Fibroblast of skin of abdomen (primary cell): ENCODE measurements around the gene RELT.

Source experiments
- DNase-seq: peaks from one replicate; pipeline ENCODE4 v3.0.0-alpha.2; 2013

The RELT gene

DNA sequence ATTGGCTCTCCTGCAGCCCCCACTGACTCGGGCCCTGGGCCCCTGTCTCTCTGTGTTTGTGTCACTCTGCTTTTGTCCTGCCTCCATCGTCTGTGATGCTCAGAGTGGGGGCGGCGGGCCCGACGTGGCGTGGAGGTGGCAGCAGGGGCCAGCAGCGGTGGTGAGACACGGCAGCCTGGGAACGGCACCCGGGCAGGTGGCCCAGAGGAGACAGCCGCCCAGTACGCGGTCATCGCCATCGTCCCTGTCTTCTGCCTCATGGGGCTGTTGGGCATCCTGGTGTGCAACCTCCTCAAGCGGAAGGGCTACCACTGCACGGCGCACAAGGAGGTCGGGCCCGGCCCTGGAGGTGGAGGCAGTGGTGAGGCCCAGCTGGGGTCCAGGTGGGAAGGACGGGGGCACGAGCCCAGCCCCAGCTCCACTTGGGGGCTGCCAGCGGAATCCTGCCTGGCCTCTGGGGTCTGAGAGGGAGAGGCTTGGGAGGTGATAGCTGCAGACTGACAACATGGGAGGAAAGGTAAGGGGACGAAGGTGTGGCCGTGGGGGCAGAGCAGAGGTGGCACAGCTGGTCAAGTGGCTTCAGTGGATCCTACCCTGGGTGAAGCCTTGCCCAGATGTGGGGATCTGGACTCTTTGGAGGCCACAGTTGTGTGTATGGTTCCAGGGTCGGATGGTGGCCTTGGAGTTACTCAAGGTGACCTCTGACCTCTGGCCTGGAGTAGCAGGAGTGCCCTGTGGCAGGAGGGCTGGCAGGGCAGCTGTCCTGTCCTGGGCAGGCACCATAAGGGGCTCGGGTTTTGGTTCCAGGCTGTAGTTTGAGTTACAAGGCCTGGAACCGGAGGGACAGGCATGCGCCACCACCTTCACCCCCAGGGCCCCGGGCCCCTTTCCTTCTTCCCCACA lies 16.2 kb downstream of the RELT start:
- no peak for DNase-seq

DNA sequence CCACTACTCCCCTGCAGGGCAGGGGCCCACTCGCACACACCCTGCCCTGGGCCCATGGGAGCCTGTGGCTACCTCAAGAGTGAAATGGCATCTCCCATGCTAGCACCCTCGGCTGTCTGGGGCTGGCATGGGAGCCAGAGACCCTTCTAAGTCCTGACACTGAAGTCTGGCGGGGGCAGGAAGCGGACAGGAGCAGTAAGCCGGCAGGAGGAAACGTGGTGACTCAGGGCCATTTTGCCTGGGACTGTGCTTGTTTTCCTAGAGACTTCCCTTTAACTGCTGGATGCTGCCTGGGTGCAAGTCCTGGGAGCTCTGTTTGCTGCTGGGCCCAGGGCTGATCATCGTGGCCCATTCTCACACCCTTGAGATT lies 16.8 kb downstream of the RELT start:
- DNase-seq = no peak

DNA sequence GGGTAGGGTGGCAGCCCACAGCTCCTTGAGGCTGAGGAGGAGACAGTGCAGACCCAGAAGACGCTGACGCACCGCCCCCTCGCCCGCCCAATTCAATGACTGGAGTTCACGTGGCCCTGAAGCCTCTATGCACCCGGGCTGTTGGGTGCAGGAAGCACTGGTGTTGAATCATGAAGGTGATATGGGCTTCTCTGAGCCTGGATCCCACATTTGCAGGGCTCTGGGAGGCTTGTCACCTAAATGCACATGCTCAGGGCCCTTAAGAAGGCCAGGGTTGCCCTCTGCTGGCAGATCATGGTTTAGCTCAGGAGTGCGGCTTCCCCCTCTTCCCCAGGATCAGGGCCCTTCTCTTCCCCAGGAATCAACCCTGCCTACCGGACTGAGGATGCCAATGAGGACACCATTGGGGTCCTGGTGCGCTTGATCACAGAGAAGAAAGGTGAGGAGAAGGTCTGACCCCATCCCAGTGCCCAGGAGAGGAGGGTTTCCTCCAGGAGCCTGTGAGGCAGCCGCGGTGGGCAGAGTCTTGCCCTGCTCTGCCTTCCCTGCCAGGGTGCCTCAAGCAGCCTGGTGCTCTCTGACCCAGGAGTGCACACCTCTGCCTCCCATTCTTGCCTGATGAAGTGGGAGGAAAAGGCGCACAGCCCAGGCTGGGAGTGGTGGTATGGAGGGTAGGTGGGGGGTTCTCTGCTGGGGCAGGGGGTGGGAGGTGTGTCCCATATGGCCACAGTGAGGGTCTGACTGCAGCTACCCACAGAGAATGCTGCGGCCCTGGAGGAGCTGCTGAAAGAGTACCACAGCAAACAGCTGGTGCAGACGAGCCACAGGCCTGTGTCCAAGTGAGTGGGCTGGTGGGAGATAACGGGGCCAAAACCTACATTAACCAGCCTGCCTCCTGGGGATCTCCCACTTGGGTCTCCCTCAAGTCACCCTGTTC lies 17.5 kb downstream of the RELT start:
- peak; percentile 78 for DNase-seq

DNA sequence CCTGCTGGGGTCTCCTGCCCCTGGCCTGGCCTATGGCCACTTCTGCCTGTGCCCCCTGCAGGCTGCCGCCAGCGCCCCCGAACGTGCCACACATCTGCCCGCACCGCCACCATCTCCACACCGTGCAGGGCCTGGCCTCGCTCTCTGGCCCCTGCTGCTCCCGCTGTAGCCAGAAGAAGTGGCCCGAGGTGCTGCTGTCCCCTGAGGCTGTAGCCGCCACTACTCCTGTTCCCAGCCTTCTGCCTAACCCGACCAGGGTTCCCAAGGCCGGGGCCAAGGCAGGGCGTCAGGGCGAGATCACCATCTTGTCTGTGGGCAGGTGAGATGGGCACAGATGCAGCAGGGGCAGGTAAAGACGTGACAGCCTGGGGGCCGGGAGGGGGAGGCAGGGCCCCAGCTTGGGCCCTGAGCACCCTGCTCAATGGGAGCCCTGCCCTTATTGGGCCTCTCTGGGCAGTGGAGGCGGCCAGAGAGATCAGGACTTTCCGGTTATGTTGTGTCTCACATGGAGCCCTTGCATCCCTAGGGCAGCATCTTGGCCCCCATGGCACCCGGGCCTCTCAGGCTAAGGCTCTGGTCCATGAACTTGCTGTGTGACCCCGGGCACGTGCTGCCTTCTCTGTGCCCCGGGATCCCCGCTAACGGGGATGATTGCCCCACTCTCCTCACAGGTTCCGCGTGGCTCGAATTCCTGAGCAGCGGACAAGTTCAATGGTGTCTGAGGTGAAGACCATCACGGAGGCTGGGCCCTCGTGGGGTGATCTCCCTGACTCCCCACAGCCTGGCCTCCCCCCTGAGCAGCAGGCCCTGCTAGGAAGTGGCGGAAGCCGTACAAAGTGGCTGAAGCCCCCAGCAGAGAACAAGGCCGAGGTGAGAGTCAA lies 18.5 kb downstream of the RELT start:
- DNase-seq = no peak

DNA sequence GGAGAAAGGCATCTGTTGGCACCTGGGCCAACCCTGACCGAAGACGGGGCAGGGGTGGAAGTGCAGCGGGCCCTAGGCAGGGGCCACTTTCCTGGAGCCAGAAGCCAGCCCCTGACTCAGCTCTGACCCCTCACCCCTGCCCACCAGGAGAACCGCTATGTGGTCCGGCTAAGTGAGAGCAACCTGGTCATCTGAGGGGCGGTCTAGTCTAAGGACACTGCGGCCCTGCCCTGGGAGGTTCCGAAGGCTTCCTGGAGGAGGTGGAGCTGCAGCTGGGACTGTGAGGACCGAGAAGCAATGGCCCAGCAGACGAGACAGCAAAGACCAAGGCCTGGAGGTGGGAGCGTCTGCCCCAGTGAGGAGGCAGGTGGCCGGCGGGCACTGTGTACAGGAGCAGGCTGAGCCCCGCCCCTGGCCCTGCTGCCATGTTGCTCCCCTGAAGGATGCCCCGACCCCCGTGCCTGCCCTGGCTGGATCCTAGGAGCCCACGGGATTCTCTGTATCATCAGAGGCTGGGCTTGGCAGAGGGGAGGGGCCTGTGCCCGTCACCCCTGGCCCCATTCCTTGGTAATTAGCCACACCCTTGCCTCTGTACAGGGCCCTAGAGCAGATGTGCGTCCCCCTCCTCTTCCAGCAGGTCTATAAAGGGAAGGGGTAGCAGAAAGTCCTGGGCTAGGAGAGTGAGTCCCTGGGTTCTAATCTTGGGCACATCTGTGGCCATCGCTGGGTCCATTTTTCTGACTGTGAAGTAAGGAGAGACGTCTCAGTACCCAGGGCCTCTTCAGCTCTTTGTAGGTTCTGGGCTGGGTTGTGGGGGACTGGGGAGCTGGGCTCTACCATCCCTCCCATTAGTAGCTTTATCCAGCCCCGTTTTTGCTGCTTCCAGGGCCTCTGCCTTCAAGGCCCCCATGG lies 19.4 kb downstream of the RELT start:
- no peak for DNase-seq

DNA sequence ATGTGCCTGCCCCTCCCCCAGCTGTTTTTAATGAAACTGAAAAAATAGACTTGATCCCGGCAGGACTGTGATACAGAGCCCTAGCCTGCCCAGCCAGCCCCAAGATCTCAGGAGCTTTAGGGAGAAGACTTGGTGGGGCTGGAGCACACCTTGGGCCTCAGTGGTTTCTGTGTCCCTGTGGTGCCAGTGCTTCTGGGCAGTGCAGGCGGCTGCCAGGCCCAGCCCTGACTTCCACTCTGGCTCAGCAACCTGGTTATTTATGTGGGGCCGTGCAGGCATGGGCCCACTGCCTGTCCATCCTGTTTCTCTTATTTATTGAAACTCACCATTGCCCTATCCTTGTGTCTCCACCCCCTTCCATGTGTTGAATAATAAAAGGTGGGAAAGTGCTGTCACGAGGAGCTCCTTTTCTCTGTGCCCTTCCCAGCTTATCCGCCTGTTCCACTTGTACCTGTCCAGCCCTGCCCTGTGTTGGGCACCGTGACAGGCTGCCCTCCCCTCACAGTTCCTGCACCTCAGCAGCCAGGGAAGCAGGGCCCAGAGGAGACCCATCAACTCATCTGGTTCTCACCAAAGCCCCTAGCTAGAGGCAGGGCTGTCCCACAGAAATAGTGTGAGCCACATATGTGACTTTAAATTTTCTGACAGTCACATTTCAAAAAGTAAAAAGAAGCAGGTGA lies 20.2 kb downstream of the RELT start:
- DNase-seq = no peak

DNA sequence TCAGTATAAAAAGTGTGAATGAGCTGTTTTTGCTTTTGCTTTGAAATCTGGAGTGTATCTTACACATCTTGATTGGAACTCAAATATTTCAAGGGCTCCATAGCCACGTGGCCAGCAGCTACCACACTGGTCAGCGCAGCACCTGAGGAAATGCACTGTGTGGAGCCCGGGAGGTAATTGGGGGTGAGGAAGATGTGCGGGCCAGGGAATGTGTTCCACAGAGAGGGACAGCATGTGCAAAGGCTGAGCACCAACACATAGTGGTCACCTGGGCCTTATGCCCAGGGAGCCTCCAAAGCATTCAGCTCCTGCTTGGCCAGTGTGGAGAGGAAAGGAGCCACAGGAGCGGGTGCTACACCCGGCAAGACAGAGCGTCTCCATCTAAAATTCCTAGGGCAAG lies 20.8 kb downstream of the RELT start:
- no peak for DNase-seq

DNA sequence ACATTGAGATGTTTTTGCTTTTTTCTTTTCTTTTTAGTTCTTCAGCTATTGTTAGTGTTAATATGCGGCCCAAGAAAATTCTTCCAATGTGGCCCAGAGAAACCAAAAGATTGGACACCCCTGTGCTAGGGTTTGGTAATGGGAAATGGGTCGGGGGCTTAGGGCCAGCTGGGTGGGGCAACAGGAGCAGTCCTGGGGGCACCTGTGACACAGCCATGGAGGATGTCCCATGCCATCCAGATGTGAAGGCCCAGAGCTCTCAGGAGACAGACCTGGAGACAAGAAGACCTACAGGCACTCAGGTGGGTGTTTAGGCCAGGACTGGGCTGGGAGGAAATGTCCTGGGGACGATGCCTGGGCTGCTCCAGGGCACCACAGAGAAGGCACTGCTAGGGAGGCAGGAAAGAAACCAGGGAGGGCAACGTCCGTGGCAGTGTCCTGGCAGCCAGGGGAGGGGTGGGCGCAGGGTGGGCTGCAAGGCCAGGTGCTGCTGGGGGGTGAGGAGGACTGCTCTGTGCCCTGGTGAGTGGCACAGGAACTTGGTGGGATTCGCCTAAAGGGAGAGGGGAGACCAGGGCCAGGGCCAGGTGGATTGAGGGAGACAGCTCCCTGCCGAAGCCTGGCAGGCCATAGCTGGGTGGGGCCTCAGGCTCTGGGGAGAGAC lies 21.4 kb downstream of the RELT start:
- DNase-seq = no peak

DNA sequence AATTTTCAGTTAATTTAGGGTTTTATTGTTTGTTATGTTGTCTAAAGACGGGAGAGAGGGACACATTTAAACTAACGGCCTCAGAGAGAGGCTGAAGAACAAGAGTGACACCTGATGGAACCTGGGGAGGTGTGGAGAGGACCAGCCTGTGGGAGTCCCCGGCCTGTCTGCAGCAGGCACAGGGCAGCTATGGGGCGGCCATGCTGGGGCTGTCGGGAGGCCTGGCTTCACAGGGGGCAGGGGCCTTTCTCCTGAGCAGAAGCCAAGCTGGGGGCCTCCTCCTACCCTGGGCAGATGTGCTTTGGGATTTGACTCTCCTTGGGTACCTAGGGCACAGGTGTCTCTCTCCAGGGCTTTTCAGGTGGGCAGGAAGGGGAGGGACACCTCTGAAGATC lies 21.9 kb downstream of the RELT start:
- DNase-seq = no peak

DNA sequence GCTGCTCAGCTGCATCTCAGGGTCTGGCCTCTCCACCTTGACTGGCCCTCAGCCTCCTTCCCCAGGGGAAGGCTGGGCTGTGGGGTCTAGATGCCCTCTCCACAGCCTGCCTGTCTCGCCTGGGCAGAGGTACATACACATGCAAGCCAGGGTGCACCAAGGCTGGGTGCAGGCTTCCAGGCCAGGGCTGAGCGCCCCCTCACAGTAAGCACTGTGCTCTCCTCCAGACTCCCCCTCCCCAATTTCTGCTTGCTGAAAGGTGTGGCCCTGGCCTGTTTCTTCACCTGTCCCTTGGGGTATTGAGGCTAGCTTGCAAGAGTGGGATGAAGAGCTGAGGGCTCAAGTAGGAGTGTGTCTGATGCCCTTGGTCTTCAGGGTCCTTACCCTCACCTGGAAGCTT lies 22.5 kb downstream of the RELT start:
- no peak for DNase-seq

DNA sequence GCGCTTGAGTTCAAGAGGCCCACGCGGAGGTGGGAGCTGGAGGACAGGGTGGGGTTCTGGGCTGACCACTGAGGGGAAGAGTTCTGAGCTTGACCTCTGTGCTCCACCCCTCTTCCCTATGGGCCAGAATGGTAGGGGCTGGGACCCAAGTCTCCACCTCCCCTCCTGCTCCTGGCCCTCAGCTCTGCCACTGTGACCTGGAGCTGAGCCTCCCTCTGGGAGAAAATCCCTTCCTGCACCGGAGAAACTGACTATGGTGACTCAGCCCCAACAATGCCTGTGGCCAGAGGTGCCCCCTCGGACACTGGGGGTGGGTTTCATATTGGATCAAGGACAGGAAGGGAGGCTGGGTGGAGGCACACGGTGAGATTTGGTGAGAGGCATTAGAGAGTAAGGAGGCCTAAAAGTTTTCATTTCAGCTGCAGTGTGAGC lies 23.0 kb downstream of the RELT start:
- DNase-seq = no peak

DNA sequence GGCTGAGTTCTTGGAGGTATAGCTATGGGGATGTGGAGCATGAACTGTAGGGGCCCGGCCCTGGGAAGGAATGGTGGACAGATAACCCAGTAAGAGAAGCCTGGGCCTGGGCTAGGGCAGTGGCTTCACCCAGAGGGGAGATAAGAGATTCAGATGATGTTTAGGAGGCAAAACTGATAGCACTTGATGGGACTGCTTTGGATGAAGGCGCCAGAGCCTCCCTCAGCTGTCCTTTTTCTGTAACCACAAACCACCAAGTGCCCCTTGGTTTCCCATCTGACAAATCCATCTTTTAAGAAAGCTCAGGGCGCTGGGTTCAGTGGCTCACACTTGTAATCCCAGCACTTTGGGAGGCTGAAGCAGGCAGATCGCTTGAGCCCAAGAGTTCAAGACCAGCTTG lies 23.4 kb downstream of the RELT start:
- no peak for DNase-seq

DNA sequence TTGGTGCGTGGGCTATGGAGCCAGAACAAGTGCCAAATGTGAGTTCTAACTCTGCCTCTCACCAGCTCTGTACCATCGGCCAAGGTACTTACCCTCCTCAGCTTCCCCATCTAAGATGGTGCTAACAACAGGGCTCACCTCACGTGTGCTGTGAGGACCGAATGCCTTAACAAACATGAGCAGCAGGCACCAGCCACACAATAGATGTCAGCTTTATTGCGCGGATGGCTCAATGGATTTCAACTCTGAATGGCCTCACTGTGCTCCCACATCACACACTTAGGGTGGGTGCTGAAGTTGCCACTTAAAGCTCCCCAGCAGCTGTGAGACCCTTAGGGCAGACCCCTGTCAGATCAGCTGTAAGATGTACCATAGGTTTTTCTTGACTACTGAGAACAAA lies 24.1 kb downstream of the RELT start:
- no peak for DNase-seq

DNA sequence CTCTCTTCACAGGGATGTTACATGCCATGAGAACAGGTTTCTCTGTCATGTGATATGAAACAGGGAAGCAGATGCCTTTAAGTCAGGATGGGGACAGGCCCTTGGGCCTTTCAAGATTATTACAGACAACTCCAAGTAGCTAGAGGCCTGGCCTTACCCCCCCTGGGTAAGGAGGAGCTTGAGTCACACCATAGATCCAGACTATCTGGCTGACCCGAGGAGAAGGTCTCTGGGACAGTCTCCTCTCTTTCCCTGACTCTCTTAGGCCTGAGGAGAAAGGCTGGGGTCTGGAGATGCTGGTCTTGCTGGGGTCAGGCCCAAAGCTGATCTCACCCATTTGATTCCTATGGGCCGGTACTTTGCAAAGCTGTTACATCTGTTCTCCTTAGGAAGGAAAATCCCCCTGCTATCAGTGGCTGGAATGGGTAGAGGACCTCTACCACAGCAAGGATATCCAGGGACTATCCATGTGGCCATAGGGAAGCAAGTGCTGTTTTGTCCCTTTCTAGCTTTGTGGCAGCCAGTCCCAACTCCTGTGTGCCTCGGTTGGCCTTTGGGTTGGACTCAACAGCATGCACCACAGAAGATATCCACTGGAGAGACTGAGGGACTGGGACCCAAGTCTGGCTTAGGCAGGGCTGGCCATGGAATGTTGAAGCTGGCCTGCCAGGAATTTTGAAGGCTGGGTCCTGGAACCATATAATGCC lies 25.2 kb downstream of the RELT start:
- DNase-seq = no peak

DNA sequence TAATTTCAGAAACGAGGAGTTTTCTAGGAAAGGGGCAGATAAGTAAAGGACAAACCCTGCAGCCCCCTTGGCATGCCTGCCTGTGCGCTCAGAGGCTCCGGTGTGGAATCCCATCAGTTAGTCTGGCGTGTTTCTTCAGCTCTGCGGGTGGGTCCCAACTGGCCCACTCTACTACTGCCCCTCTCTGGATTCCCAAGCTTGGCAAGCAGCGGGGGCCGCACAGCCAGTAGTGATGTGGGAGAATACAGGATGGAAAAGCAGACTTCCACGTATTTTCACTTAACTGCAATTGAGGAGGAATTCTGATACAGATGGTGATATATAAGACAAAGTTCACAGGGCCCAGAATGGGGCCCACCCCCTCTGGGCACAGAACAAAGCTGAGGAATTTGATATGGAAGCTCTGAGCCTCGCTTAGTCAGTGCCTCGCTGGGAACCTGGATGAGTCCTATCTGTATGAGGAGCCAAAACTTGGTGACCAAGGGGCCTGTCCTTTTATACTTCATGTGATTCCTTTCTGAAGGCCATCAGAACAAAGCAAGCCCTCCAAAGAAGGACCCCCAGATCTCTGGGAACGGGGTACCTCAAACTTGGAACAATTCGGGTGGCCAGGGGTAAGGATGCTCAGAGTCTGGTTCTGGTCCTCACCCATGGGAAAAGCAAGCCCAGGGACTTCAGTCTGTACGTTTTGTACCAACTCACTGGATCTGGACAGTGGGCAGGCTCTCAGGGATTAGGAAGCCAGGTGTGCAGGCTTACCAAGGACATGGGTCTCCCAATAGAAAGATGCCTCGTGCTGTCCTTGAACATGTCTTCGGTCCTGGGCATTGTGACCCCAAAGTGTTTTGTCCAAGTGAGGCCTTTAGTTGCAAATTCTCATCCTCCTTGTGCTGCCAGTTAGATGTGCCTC lies 26.0 kb downstream of the RELT start:
- DNase-seq = no peak

DNA sequence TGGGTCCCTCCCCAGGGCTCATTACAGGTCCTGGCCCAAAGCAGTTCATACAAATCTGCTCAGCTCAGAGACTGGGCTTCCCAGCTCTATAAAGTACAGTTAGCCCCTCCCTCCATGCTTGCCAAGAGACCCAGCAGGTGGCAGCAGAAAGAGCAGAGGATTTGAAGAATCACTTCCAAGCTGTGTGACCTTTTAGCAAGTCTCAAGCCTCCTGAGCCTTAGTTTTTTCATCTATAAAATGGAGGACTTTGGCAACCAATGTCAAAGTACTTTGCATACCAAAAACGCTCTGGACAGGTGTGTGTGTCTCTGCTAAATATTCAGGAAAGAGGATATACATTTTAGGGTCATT lies 26.6 kb downstream of the RELT start:
- no peak for DNase-seq

DNA sequence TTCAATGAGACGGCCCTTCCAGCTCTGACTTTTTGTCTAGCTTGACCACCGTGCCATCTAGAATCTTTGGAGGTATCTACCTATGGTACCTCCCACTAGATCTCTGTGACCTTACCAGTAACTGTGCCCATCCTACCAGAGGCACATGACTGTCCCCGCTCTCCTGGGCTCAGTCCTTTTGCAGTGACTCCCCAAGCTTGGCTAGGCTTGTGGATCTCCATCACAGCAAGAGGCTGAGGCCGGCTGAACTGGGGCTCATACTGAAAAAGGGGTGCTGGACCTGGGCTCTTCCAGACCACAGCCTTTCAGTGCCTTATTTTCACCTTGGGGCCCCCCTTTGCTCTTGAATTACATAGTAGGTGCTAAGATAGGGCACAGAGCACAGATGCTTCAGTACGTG lies 27.3 kb downstream of the RELT start:
- no peak for DNase-seq

DNA sequence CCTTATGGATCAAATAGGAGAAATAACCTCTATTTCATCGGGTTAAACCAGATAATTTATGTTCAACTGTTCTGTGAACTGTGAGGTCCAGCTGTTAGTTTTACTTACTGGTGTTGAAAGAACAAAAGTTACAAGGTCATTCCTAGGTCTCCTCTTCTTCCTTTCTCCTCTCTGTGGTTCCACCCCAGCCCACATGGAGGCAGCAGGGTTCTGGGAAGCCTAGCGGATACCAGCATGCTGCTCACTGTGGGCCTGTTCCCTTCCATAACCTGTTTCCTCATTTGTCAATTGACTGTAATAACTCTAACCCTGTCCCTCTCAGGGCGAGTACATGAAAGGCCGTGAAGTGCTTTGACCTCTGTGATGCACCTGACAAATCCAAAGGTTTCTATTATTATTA lies 27.8 kb downstream of the RELT start:
- DNase-seq = peak; percentile 59
